Lower leg skin (tissue), 3 donors: ENCODE results near the gene FMNL2.

Source experiments
- POLR2A ChIP-seq, 2 donors: fragments of 450-650 bp; IDR thresholded peaks; one replicate each; pipeline ENCODE4 v1.6.1; 2016 to 2017; ENCODE audit warnings: antibody characterized with exemption in 2 of 2, mild to moderate bottlenecking in 1 of 2, moderate library complexity in 1 of 2
- TF ChIP-seq, protein P1 (sequence below), 3 donors: fragments of 450-650 bp; IDR thresholded peaks; one replicate each; pipeline ENCODE4 v1.5.1; 2016; ENCODE audit warnings: antibody characterized with exemption in 3 of 3, mild to moderate bottlenecking in 3 of 3, moderate library complexity in 2 of 3

GRCh38 chr2:152600697-152601096, 265.7 kb downstream of the FMNL2 start:
- TF ChIP-seq POLR2A (IDR thresholded peaks at IDR 0.05): no peak
- TF ChIP-seq, protein P1, sequence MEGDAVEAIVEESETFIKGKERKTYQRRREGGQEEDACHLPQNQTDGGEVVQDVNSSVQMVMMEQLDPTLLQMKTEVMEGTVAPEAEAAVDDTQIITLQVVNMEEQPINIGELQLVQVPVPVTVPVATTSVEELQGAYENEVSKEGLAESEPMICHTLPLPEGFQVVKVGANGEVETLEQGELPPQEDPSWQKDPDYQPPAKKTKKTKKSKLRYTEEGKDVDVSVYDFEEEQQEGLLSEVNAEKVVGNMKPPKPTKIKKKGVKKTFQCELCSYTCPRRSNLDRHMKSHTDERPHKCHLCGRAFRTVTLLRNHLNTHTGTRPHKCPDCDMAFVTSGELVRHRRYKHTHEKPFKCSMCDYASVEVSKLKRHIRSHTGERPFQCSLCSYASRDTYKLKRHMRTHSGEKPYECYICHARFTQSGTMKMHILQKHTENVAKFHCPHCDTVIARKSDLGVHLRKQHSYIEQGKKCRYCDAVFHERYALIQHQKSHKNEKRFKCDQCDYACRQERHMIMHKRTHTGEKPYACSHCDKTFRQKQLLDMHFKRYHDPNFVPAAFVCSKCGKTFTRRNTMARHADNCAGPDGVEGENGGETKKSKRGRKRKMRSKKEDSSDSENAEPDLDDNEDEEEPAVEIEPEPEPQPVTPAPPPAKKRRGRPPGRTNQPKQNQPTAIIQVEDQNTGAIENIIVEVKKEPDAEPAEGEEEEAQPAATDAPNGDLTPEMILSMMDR (IDR thresholded peaks at IDR 0.05): no peak
